SIG-M5 treated with dmso at 0.1 percent for 504 hours (cell line): ENCODE results near the gene SLC50A1.
"Not testable (repeated sequence)": the region's sequence is repeated elsewhere in the genome, so short reads cannot be mapped to it uniquely, and the experiment has no call there.

Experiments
- DNase-seq: peaks from one replicate; lab custom pipeline; 2025; ENCODE audit not compliant: unreplicated experiment; lab: John Stamatoyannopoulos, UW

The SLC50A1 gene

DNA sequence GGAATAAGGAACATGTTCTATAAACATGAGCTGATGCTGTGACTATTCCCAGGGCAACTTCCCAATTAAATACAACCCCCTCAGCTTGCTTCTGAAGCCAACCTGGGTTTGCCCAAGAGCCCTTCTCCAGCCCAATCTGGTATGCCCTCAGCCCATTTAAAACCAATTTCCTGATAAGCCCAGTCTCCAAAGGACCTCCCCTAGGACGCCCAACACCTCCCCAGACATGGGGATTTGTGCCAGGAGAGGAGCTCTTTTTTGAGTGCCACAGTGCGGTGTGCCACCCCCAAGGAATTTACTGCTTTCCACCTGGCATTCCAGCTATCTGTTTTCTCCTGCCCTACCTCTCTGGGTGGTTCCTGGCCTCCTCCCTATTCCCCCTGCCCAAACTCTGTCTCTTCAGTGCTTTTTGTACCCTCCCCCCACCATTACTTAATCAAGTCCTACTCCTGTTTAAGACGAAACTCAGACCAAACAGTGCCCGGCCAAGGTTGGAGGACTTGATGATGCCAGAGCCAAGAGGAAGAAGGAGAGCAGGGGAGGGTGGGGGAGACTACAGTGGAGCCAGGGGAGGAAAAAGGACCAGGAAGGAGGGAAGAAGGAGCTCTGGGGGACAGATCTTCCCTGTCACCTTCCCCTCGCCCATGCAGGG is 19.4 kb upstream of the SLC50A1 start:
- no peak for DNase-seq

DNA sequence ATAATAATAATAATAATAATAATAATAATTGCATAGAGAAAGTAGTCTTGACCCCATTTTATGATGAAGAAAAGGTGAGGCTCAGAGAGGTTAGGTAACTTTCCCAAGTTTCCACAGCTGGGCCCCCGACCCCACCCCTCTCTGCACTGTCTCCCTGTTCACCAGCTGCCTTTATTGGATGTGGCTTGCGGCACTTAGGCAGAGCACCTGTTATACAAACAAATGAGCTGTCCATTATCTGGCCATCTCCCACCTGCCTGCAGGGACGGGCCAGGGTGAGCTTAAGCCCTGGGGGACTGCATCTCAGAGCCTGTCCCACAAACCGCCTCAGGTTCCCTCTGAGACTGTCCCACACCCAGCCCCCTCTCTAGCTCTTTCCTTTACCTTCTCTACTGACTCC is 18.0 kb upstream of the SLC50A1 start:
- DNase-seq: no peak

GRCh38 chr1:155118090-155118489 is 17.6 kb upstream of the SLC50A1 start:
- not testable (repeated sequence) for DNase-seq

GRCh38 chr1:155120253-155120652 is 15.4 kb upstream of the SLC50A1 start:
- DNase-seq: no peak

DNA sequence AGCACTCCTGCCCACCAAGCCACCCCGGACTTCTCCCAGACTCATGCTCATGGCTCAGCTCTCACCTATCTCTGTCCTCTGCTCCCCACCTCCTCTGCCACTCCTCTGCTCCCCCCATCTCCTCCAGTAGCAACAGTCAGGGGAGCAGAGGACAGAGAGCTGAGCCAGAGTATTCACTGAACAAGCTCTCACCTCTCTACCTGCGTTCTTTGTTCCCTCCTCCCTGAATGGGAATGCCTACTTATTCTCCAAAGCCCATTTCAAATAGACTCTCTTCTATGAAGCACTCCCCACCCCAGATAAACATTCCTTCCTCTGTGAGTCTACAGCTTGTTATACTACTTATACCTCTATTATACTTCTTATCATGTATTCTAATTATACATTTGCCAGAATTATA is 14.4 kb upstream of the SLC50A1 start:
- no peak for DNase-seq

DNA sequence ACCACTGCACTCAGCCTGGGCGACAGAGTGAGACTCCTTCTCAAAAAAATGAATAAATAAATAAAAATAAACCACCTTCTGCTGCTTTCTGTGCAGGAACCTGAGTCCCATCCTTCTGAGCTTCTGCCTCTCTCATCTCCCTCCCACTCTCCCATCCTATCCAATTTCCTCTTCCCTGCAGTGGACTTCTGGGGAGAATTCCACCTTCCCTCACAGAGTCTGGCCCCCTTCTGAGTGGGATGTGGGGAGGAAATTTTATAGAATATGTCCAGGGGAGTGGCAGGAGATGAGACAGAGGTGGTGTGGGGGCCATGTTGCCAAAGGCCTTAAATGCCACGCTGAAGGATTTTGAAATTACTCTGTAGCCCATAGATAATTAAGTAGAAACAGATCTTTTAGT is 13.3 kb upstream of the SLC50A1 start:
- DNase-seq: no peak

DNA sequence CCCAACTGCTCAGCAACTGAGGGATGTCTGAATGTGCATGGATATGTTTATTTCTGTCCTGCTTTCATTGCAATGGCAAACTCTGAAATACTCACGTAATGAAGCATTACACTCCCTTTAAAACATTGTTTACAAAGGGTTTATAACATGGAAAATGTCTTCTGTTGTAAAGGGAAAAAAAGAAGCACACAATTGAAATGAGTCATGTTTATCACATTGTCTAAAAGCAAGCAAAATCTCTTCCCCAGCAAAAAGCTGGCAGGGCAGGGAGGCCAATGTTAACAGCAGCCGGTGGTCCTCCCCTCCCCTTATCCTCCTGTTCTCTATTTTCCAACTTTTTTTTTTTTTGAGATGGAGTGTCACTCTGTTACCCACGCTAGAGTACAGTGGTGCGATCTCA is 11.9 kb upstream of the SLC50A1 start:
- no peak for DNase-seq

DNA sequence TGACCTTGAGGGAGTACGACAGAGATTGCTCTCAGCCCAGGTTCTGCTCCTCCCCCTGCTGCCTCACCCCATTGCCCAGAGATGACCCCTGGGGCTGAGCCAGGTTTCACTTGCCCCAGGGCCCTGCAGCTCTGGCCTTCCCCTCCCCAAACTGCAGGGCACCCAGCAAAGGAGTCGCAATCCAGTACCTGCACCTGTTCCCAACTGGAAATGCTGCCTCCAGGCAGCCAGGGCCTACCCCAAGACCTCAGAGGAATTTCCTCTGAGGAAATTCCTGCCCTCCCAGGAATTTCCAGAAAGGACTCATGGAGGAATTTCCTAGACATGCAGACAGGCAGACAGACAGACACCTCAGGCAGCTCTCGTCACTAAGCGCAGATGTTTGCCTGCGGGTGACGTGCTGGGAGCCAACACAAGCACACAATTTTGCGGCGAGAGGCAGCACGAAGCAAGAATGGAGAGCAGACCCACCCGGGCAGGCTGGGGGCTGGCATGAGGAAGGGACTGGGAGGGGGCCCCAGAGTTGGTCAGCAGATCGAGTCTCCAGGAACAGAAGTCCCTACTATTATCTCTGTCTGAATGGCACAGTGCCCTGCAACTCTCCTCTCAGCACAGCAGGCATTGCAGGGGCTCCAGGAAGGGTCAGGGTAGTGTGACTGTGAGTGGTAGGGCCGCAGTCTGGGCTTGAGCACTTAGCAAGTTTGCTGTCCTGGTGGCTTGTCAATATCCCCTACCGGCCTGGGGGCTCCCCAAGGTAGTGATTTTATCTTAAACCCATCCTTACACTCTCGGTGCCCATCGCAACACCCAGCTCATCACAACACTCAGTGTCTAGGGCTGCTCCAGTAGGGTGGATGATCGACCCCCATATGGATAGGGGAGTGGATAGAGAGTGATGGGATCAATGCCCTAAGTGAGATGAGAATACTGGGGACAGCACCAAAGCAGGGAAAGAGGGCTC is 10.9 kb upstream of the SLC50A1 start:
- DNase-seq: no peak

DNA sequence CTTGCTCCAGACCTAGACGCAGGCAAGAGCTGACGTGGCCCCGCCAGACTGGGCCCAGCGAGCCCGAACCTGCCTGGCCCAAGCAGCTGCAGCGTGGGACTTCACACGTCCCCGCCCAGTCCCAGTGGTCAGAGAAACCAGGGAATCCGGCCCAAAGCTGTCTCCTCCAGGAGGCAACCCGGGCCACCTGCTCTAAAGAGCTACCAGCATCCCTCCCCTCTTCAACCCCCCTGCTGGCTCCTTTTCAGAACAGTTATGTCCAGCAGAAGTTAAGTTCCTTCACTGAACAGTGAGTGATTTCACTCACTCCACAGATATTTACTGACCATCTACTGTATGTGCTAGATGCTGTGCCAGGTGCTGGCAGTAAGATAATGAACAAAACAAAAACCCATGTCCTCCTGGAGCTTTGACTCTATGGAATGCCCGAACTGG is 10.1 kb upstream of the SLC50A1 start:
- no peak for DNase-seq

DNA sequence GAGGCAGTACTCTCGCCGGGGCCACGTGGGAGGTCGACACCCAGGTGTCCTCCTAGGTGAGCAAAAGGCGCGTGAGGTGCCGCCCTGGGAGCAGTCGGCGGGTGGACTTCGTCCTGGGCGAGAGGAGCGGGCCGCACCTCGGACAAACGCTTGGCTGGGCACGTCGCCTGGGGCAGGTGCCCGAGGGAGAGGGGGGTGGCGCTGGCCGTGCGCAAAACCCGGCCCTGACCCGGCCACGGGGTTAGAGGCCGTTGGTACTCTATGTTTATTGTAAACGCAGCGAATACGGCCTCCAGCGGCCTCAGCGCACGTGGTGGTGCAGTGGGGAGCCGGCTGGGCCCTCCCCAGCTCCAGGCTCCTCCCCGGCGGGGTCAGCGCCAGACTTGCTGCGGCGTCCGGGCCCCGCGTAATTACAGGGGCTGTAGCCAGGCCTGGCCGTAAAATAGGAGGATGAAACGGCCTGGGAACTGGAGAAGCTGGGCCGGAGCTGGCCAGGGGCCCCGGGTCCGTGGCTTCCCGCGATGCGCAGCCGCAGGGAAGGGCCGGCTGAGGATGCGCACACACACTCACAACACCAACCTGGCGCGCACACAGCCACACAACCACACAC is 9.6 kb upstream of the SLC50A1 start:
- no peak for DNase-seq

DNA sequence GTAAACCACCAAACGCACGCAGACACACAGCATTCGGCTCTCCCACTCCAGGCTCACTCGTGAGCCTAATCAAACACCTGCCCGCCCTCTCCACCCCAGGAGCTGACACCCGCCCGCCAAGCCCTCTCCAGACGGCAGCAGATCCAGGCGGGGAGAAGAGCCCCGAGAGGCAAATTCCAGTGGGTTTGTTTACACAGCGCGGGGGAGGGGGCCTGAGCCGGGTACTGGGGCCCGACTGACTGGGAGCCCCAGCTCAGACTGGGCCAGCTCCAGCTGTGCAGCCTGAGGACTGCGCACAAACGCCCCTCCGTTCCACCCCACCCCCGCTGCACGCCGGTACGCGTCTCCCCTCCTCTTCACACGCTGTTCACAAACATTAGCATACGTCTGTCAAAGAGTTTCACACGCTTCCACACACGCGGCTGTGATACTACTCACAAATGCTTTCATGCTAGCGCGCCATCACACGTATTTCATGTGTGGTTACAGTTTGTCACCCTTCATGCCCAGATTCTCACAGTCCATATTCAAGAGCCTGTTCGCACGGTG is 9.0 kb upstream of the SLC50A1 start:
- no peak for DNase-seq

DNA sequence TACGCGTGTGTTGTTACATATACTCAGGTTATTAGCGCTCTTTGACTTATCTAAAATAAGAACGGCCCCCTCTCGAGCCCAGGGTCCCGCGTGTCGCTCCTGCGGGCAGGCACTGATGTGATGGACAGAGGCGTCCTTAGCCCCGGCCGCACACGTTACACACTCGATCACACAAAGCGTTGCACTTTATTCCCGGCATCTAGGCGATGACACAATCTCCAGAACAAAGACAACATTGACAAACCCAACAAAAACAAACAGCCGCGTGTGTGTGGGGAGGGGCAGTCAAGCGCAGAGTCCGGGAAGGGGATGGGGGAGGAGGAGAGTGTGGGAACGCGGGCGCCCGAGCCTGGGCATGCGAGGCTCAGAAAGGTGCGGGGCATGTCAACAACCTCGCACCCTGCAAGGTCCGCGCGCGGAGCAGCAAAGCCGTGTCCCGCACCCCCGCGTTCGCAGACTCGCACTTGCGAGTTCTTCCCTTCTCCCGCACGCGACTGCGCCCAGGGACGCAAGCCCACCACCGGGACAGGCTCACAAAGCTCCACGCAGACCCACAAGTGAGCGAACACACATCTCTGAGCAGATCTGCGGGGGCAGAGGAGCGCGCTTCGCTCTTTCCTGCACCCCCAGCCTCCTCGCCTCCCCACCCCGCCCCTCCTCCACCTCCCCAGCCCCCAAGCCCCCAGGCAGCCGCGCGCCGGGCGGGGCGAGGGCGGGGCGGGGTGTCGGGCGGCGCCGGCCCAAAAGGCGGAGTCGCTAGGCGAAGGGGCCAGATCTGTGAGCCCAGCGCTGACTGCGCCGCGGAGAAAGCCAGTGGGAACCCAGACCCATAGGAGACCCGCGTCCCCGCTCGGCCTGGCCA is 8.3 kb upstream of the SLC50A1 start, which contains the start of gene EFNA1:
EFNA1 (plus strand) TSS at position 772 of the 862 bp plus-strand sequence. CDS start 102 bp downstream, outside the sequence.
- peak; percentile 41 for DNase-seq

- DNase-seq: no peak
These were observed 7.5 kb upstream of the SLC50A1 start for GRCh38 chr1:155127967-155128754.

DNA sequence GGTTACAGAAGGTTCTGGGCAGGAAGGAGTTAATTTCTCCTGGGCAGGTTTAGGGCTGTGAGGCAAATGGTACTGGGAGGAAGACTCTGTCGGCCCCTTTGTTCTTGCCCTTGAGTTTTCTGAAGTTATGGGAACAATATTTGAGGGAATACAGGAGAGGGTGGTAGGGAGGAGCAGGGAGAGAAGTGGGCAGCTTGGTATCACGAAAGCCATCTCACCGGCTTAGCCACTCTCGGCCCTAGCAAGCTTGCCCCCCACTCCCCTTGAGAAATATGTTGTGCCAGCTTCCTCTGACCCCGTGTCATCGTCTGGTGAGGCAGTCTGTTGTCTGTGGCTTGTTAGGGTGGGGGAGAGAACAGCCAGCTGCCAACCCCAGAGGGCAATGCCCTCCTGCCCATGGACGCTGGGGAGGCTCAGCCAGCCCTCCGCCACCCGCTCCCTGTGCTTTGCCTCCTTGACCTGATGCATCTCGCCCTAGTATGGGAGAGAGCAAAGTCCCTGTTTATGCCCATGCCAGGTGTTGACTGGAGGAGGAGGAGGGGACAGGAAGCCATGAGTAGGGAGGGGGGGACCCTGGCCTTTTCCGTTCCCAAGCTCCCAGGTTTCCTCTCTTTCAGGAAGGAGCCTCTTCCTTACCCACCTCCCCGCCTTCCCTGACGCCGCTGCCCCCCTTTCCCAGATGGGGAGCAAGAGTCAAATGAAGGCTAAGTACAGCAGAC is 6.7 kb upstream of the SLC50A1 start:
- DNase-seq: no peak

DNA sequence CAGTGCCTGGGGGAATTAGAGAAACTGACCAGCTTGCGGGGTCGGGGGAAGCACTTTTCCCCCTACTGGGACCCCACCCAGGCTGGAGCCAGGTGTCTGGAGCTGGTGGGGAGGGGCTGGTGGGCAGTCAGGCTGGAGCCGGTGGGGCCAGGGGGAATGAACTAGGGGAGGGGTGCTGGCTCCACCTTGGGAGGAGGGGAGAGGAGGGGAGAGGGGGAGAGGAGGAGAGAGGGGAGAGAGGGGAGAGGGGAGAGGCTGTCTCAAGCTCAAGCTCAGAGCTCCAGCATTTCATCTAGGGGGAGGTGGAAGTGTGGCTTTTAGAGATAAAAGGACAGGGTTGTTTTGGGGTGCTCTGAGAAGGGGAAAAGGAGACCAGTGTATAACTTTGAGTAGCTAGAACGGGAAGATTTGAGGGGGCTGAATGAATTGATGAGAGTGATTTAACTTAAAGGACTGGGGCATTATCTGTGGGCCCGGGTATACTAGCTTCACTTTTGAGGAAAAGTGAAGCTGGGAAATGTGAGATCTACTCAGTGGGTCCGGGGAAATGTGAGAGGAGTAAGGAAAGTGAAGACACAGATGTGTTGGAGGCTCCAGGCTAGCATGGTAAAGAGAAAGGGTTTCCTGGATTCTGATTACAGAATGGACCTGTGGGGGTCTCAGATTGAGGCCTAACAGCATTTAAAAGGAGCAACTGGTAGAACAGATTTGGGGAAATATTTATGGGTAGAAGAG is 5.2 kb upstream of the SLC50A1 start:
- DNase-seq: no peak

DNA sequence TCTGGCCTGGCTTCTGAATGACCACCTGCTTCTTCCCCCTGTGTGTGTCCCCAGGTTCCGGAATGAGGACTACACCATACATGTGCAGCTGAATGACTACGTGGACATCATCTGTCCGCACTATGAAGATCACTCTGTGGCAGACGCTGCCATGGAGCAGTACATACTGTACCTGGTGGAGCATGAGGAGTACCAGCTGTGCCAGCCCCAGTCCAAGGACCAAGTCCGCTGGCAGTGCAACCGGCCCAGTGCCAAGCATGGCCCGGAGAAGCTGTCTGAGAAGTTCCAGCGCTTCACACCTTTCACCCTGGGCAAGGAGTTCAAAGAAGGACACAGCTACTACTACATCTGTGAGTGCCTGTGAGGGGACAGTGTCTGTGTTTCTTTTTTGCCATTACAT is 4.4 kb upstream of the SLC50A1 start:
- no peak for DNase-seq

GRCh38 chr1:155131856-155132255 is 3.8 kb upstream of the SLC50A1 start:
- DNase-seq: no peak

DNA sequence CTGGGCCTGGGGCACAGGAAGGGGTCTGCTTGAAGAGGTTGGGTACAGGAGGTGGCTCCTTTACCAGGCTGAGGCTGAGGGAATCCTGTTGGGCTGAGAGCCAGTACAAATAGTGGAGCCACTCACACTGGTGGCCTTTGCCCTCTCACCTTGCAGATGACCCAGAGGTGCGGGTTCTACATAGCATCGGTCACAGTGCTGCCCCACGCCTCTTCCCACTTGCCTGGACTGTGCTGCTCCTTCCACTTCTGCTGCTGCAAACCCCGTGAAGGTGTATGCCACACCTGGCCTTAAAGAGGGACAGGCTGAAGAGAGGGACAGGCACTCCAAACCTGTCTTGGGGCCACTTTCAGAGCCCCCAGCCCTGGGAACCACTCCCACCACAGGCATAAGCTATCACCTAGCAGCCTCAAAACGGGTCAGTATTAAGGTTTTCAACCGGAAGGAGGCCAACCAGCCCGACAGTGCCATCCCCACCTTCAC is 1.8 kb upstream of the SLC50A1 start:
- DNase-seq: no peak
